HEK293T (cell line): ENCODE data around the gene SOCS4.
"Not testable (repeated sequence)": the region's sequence is repeated elsewhere in the genome, so short reads cannot be mapped to it uniquely, and the experiment has no call there.

Source experiments
- CTCF ChIA-PET: fragments of 350-600 bp; formaldehyde crosslinking; extraction: SDS; loops from one replicate; lab custom pipeline; 2021; ENCODE audit warnings: antibody characterized with exemption, inconsistent platforms; lab: Yijun Ruan, JAX
- POLR2A ChIA-PET: fragments of 350-600 bp; formaldehyde crosslinking; extraction: SDS; loops from one replicate; lab custom pipeline; 2020; ENCODE audit warnings: antibody characterized with exemption, inconsistent platforms; lab: Yijun Ruan, JAX
- DNase-seq: peaks from one replicate; pipeline ENCODE4 v3.0.0; 2012; ENCODE audit warnings: mixed read lengths; ENCODE audit errors: extremely low spot score
- ARNT ChIP-seq: fragments of 450-650 bp; IDR thresholded peaks from 2 replicates; pipeline ENCODE4 v1.6.1; 2017; ENCODE audit warnings: mild to moderate bottlenecking
- BHLHE40 ChIP-seq: fragments of 450-650 bp; IDR thresholded peaks from 2 replicates; pipeline ENCODE4 v1.6.1; 2016; ENCODE audit warnings: mild to moderate bottlenecking, moderate library complexity, borderline replicate concordance
- CTBP1 ChIP-seq: fragments of 450-650 bp; IDR thresholded peaks from 2 replicates; pipeline ENCODE4 v1.6.1; 2016; ENCODE audit warnings: borderline replicate concordance
- ELF4 ChIP-seq: fragments of 450-650 bp; IDR thresholded peaks from 2 replicates; pipeline ENCODE4 v1.6.1; 2017; ENCODE audit warnings: antibody characterized with exemption
- FOXA1 ChIP-seq: fragments of 450-650 bp; IDR thresholded peaks from 2 replicates; pipeline ENCODE4 v1.6.1; 2016; ENCODE audit warnings: mild to moderate bottlenecking
- FOXK2 ChIP-seq: fragments of 450-650 bp; IDR thresholded peaks from 2 replicates; pipeline ENCODE4 v1.6.1; 2016; ENCODE audit warnings: mild to moderate bottlenecking
- FOXM1 ChIP-seq: fragments of 450-650 bp; IDR thresholded peaks from 2 replicates; pipeline ENCODE4 v1.6.1; 2017; ENCODE audit warnings: mild to moderate bottlenecking, borderline replicate concordance
- HDGF ChIP-seq: fragments of 450-650 bp; IDR thresholded peaks from 2 replicates; pipeline ENCODE4 v1.6.1; 2017; ENCODE audit warnings: antibody characterized with exemption, borderline replicate concordance
- L3MBTL2 ChIP-seq: fragments of 450-650 bp; conservative IDR thresholded peaks from 2 replicates; pipeline ENCODE4 v1.6.1; 2016; ENCODE audit warnings: mild to moderate bottlenecking
- LEF1 ChIP-seq: fragments of 450-650 bp; IDR thresholded peaks from 2 replicates; pipeline ENCODE4 v1.6.1; 2017; ENCODE audit warnings: mild to moderate bottlenecking, borderline replicate concordance
- NFRKB ChIP-seq: fragments of 450-650 bp; IDR thresholded peaks from 2 replicates; pipeline ENCODE4 v1.6.1; 2016; ENCODE audit warnings: mild to moderate bottlenecking, moderate library complexity
- PKNOX1 ChIP-seq: fragments of 450-650 bp; IDR thresholded peaks from 2 replicates; pipeline ENCODE4 v1.6.1; 2016
- SP1 ChIP-seq: fragments of 450-650 bp; IDR thresholded peaks from 2 replicates; pipeline ENCODE4 v1.6.1; 2017
- SUZ12 ChIP-seq: fragments of 450-650 bp; IDR thresholded peaks from 2 replicates; pipeline ENCODE4 v1.6.1; 2016; ENCODE audit warnings: mild to moderate bottlenecking
- TARDBP ChIP-seq: fragments of 450-650 bp; IDR thresholded peaks from 2 replicates; pipeline ENCODE4 v1.6.1; 2016
- ZNF384 ChIP-seq: fragments of 450-650 bp; IDR thresholded peaks from 2 replicates; pipeline ENCODE4 v1.6.1; 2016

SOCS4 gene

GRCh38 chr14:55062517-55063351 lies 35.7 kb downstream of the SOCS4 start:
- no peak for TF ChIP-seq ELF4
- TF ChIP-seq SP1: no peak
- no peak for TF ChIP-seq L3MBTL2
- no peak for TF ChIP-seq FOXK2
- TF ChIP-seq LEF1: no peak
- TF ChIP-seq FOXM1: no peak
- TF ChIP-seq NFRKB: no peak
- no peak for TF ChIP-seq HDGF
- no peak for TF ChIP-seq FOXA1
- no peak for TF ChIP-seq SUZ12
- no peak for TF ChIP-seq BHLHE40
- no peak for TF ChIP-seq CTBP1
- TF ChIP-seq PKNOX1: no peak
- no peak for TF ChIP-seq TARDBP
- no peak for TF ChIP-seq ARNT
- TF ChIP-seq ZNF384: no peak
- CTCF ChIA-PET: interaction anchor here (0.6 kb wide), 1 partner anchor 36 kb away, joined by 6 read pairs; no protein-coding TSS in a partner anchor
- POLR2A ChIA-PET: interaction anchor here (3.3 kb wide), 1 partner anchor 11 kb away, joined by 13 read pairs; the partner anchor contains the start of gene MAPK1IP1L
- DNase-seq: no peak

GRCh38 chr14:55064896-55065295 lies 37.9 kb downstream of the SOCS4 start:
- CTCF ChIA-PET: interaction anchor here (1.0 kb wide), 1 partner anchor 14 kb away, joined by 4 read pairs; no protein-coding TSS in a partner anchor
- POLR2A ChIA-PET: interaction anchor here (1.9 kb wide), 1 partner anchor 13 kb away, joined by 6 read pairs; no protein-coding TSS in a partner anchor

GRCh38 chr14:55065411-55065810 lies 38.4 kb downstream of the SOCS4 start:
- POLR2A ChIA-PET: interaction anchor here (1.4 to 1.9 kb wide), 2 partner anchors 12 to 14 kb away, joined by 6 to 7 read pairs; partner anchors contain the start of gene MAPK1IP1L
- TF ChIP-seq L3MBTL2 (no peak), NFRKB (no peak), SUZ12 (no peak), PKNOX1 (no peak), LEF1 (no peak), ELF4 (no peak), FOXM1 (no peak)
- no peak for DNase-seq
- CTCF ChIA-PET: interaction anchor here (1.0 kb wide), 1 partner anchor 14 kb away, joined by 4 read pairs; no protein-coding TSS in a partner anchor

More at GRCh38 chr14:55064896-55065295, 37.9 kb downstream of the SOCS4 start:
- not testable (repeated sequence) for DNase-seq

GRCh38 chr14:55066223-55066622 lies 39.2 kb downstream of the SOCS4 start:
- TF ChIP-seq SP1 (no peak), PKNOX1 (no peak), TARDBP (no peak), FOXA1 (no peak), LEF1 (no peak), L3MBTL2 (no peak)
- ChIA-PET CTCF (interaction anchor here (0.6 kb wide), 1 partner anchor 15 kb away, joined by 3 read pairs; the partner anchor contains the start of gene MAPK1IP1L), POLR2A (interaction anchor here (1.3 to 1.9 kb wide), 3 partner anchors 11 to 15 kb away, joined by 5 to 7 read pairs (median 6); partner anchors contain the start of gene MAPK1IP1L)
- no peak for DNase-seq

- DNase-seq: no peak
- CTCF ChIA-PET: interaction anchor here (1.7 kb wide), 1 partner anchor 19 kb away, joined by 4 read pairs; no protein-coding TSS in a partner anchor
- POLR2A ChIA-PET: no interaction called here
- TF ChIP-seq ZNF384: no peak
- no peak for TF ChIP-seq NFRKB
- TF ChIP-seq FOXK2: no peak
- no peak for TF ChIP-seq ELF4
- no peak for TF ChIP-seq ARNT
- no peak for TF ChIP-seq SUZ12
- no peak for TF ChIP-seq FOXA1
- TF ChIP-seq SP1: no peak
- TF ChIP-seq CTBP1: no peak
- no peak for TF ChIP-seq FOXM1
- TF ChIP-seq BHLHE40: no peak
- TF ChIP-seq HDGF: no peak
- no peak for TF ChIP-seq LEF1
- no peak for TF ChIP-seq TARDBP
Observed at GRCh38 chr14:55070981-55071411, 44.0 kb downstream of the SOCS4 start.

- DNase-seq: no peak
- ChIA-PET CTCF (interaction anchor here (1.1 to 1.7 kb wide), 3 partner anchors 18 to 381 kb away, joined by 4 read pairs; partner anchors contain the start of gene MAPK1IP1L), POLR2A (interaction anchor here (1.4 to 1.7 kb wide), 2 partner anchors 20 to 45 kb away, joined by 8 read pairs; partner anchors contain the start of genes MAPK1IP1L, SOCS4 and WDHD1)
- TF ChIP-seq NFRKB (no peak), L3MBTL2 (no peak), FOXM1 (no peak), ARNT (no peak), TARDBP (no peak), BHLHE40 (no peak), FOXA1 (no peak), CTBP1 (no peak), SUZ12 (no peak), ZNF384 (no peak), PKNOX1 (no peak), LEF1 (no peak)
Observed at GRCh38 chr14:55071870-55072640, 45.0 kb downstream of the SOCS4 start.
